GM21576 (cell line): ENCODE data around the gene ZNF729.
"Not testable (repeated sequence)": the region's sequence is repeated elsewhere in the genome, so short reads cannot be mapped to it uniquely, and the experiment has no call there.

ENCODE experiments used
- ATAC-seq: cut with Tn5 transposase; IDR thresholded peaks from one replicate; pipeline ENCODE4 v1.9.1; 2021; ENCODE audit warnings: mild to moderate bottlenecking, moderate library complexity; ENCODE audit not compliant: unreplicated experiment

The ZNF729 gene

GRCh38 chr19:22286151-22286810 lies at the start of gene ZNF729:
TSS of gene ZNF729 (plus strand) at chr19:22286441. CDS start at chr19:22286526, 85 bp downstream.
- ATAC-seq: no peak

GRCh38 chr19:22256856-22257255 lies 29.4 kb upstream of the ZNF729 start:
- no peak for ATAC-seq

- ATAC-seq: no peak
These were observed 28.9 kb upstream of the ZNF729 start for GRCh38 chr19:22257381-22257780.

- no peak for ATAC-seq
These were observed 28.3 kb upstream of the ZNF729 start for GRCh38 chr19:22257916-22258315.

GRCh38 chr19:22260499-22260898 lies 25.7 kb upstream of the ZNF729 start:
- no peak for ATAC-seq

- no peak for ATAC-seq
These were observed 24.6 kb upstream of the ZNF729 start for GRCh38 chr19:22261596-22261995.

- no peak for ATAC-seq
These were observed 23.1 kb upstream of the ZNF729 start for GRCh38 chr19:22263121-22263520.

GRCh38 chr19:22321554-22321953 lies 35.3 kb downstream of the ZNF729 start:
- not testable (repeated sequence) for ATAC-seq

GRCh38 chr19:22326219-22326618 lies 40.0 kb downstream of the ZNF729 start:
- ATAC-seq: no peak

- no peak for ATAC-seq
These were observed 41.1 kb downstream of the ZNF729 start for GRCh38 chr19:22327321-22327720.

- ATAC-seq: no peak
These were observed 45.3 kb downstream of the ZNF729 start for GRCh38 chr19:22331521-22331920.

- ATAC-seq: no peak
These were observed 46.7 kb downstream of the ZNF729 start for GRCh38 chr19:22332924-22333323.

- no peak for ATAC-seq
These were observed 49.5 kb downstream of the ZNF729 start for GRCh38 chr19:22335716-22336115.

GRCh38 chr19:22354665-22355064 lies 68.4 kb downstream of the ZNF729 start:
- no peak for ATAC-seq
